NCI-H226 (cell line): ENCODE measurements around the gene ZNF586.
"Not testable (repeated sequence)": the region's sequence is repeated elsewhere in the genome, so short reads cannot be mapped to it uniquely, and the experiment has no call there.

Experiments used
- DNase-seq: peaks from one replicate; pipeline ENCODE4 v3.0.0-alpha.2; 2015

ZNF586 gene

GRCh38 chr19:57800696-57801095 is 31.2 kb downstream of the ZNF586 start:
- no peak for DNase-seq

- DNase-seq = no peak
Measured at GRCh38 chr19:57802269-57802668, 32.8 kb downstream of the ZNF586 start.

DNA sequence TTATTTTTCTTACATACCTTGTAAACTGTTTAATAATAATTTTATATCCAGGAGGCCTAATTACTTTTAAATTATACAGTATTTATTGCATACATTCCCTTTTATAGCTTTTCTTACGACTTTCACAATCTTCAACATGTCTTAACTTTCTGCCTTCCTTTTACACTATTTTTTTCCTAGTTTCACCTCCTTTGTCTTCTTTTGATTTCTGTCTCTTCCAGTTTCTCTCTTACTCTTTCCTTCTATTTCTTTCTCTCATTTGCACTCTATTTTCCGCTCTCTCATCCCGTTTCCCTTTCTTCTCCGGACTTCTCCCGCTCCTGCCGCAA is 33.8 kb downstream of the ZNF586 start:
- no peak for DNase-seq

DNA sequence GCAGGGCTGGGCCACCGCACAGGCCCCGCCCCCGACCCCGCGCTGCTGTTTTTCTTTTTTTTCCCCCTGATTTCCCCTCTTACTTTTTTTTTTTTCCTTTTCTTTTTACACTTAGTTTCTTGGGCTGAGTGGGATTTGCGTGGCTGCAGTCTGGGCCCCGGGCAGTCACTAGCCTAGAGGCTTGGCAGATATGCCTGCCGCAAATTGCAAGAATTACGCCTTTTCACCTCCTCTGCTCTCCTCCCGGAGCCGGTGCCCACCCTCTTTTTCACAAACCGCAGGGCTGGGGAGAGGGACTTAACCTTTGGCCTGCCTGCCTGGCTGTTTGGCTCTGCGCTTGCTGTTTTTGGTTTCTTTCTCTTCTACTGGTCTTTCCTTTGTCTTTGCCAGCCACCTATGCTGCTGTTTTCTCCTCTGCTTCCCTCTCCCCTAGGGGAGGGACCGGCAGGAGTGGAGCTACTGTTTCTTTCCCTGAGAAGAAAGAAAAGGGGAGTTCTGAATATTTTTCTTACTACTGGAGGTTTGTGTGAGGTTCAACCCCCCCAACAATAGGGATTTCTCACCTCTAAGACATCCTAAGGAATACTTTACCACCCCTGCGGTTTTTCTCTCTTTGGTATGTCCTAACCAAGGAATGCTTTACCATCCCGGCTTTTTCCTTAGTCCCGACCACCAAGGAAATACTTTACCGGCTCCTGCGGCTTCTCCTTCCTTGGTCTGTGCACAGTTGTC is 34.3 kb downstream of the ZNF586 start:
- peak; percentile 96 for DNase-seq

- peak; percentile 36 for DNase-seq
Measured at GRCh38 chr19:57807541-57807940, 38.1 kb downstream of the ZNF586 start.

- DNase-seq = not testable (repeated sequence)
Measured at GRCh38 chr19:57810410-57811295, 41.2 kb downstream of the ZNF586 start.

DNA sequence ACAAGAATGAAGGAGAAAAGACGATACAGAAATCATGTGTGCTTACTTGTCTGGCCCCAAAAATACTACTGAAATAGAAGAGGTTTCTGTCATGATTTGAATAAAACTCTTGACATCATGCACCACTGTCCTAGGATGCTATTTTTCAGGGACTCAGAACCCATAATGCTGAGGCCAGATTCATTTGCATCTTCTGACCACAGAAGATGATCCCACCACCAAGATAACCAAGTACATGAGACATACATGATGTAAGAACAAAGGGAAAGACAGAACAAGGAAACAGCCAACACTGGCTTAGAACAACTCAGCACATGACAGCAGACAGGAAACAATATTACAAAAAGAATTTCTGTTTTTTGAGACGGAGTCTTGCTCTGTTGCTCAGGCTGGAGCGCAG is 42.8 kb downstream of the ZNF586 start:
- no peak for DNase-seq

GRCh38 chr19:57812975-57813820 is 43.7 kb downstream of the ZNF586 start:
- not testable (repeated sequence) for DNase-seq

DNA sequence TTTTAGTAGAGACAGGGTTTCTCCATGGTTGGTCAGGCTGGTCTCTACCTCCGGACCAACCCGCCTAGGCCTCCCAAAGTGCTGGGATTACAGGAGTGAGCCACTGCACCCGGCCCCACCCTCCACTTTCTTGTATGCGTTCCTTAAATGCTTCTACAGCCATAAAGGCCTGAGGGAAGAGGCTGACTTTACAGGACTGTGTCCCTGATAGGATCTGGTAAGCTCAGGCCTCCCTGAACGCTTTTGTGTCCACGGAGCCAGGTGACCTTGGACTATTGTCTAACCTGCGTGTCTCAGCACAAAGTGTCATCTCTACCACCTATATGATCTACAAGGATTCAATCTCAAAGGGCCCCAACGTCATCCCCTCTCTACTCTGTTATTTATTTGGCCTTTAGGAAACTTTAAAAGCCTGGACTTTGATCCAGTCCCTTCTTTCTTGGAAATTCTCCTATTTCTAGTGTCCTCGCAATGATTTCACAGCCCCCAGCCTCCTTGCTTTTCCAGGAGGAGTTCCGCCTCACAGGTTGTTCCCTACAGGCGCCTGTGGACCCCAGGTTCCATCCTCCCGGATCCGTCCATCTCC is 44.5 kb downstream of the ZNF586 start:
- DNase-seq = no peak

DNA sequence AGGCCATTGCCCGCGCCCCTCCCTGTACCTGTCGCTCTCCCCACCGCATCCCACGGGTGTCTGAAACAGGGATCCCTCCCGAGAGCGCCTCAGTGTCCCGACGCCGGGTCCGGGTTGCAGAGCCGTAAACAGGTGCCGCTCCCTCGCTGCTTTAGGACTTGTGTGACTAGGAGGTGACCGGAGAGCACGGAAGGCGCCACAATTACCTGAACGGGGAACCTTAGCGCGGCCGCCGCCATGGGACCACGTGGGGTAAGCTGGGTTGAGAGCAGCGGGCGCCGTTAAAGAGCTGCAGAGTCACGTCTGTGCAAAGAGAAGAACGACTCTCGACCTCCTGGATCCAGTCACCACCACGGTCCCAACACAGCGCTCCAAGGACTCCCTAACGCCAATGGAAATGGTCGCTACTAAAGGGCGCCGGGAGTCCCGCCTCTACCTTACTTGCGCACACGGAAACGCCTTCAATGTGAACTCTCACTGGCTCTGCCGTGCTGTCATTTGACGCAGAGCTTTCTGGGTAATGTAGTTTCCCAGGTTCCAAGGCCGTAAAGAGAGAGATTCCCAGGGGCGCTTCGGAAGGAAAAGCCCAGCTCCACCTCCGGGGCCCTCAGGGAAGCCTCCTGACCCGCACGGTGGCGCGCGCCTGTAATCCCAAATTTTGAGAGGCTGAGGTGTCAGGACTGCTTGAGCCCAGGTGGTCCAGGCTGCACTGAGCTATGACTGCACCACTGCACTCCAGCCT is 45.2 kb downstream of the ZNF586 start, which contains the start of gene ZNF552:
TSS of gene ZNF552 (minus strand) at position 409 of the 742 bp plus-strand sequence. CDS start at position 239, 170 bp downstream.
- DNase-seq = peak; percentile 96

- no peak for DNase-seq
Measured at GRCh38 chr19:57815247-57816075, 46.0 kb downstream of the ZNF586 start.

GRCh38 chr19:57816652-57817051 is 47.2 kb downstream of the ZNF586 start:
- no peak for DNase-seq

DNA sequence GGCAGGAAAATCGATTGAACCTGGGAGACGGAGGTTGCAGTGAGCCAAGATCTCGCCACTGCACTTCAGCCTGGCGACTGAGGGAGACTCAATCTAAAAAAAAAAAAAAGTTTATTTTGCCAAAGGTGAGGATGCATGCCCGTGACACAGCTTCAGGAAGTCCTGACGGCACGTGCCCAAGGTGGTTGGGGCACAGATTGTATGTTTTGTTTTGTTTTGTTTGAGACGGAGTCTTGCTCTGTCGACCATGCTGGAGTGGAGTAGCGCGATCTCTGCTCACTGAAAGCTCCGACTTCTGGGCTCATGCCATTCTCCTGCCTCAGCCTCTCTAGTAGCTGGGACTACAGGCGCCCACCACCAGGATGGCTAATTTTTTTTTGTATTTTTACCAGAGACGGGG is 48.5 kb downstream of the ZNF586 start:
- no peak for DNase-seq

DNA sequence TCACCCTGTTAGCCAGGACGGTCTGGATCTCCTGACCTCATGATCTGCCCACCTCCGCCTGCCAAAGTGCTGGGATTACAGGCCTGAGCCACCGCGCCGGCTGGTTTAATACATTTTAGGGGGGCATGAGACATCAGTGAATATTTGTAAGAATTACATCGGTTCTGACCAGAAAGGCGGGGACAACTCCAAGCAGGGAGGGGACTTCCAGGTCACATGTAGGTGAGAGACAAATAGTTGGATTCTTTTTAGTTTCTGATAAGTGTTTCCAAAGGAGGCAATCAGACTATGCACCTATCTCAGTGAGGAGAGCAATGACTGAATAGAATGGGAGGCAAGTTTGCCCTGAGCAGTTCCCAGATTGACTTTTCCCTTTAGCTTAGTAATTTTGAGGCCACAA is 48.9 kb downstream of the ZNF586 start:
- DNase-seq = no peak

- DNase-seq = peak; percentile 98
Measured at GRCh38 chr19:57819475-57820148, 50.1 kb downstream of the ZNF586 start.

- no peak for DNase-seq
Measured at GRCh38 chr19:57820599-57820998, 51.1 kb downstream of the ZNF586 start.

DNA sequence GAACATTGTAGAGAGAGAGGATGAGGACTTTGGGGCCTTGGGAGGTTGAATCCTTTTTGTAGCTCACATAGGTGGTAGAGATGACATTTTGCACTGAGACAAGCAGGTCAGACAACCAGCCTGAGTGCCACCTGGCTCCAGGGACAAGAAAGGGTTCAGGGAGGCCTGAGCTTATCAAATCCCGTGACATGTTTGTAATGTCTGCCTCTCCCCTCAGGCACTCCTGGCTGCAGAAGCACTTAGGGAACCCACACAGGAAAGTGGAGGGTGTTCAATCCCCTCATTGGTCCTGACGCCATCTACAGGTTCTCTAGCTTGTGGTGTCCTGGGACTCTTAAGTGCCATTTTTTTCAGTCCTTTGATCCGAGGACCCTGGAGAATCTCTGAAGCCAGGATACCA is 51.6 kb downstream of the ZNF586 start:
- not testable (repeated sequence) for DNase-seq

GRCh38 chr19:57821501-57821900 is 52.0 kb downstream of the ZNF586 start:
- DNase-seq = not testable (repeated sequence)

DNA sequence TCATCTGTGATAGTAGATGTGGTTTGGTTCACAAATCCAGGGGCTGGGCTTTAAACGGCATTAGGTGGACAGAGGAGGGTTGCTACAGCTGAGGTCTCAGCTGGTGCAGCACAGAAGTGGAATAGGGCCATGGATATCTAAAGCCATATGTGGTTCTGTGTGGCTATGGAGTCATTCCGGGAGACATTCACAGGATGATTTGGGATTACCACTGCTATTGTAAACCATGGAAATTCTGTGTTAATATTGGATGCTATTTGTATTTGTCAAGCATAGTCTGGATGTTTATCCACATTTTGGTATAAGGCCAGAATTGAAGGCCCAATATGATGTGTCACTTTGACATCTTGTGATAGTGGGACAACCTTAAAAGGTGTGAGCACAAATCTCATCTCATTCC is 53.7 kb downstream of the ZNF586 start:
- DNase-seq = not testable (repeated sequence)

DNA sequence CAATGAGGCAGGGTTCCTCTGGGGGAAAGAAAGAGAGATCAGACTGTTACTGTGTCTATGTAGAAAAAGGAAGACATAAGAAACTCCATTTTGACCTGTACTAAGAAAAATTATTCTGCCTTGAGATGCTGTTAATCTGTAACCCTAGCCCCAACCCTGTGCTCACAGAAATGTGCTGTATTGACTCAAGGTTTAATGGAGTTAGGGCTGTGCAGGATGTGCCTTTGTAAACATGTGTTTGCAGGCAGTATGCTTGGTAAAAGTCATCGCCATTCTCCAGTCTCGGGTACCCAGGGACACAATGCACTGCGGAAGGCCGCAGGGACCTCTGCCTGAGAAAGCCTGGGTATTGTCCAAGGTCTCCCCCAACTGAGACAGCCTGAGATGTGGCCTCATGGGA is 54.1 kb downstream of the ZNF586 start:
- DNase-seq = not testable (repeated sequence)
